ENCODE measurements around the gene FIP1L1.

Gene FIP1L1

GRCh38 chr4:53479736-53480525 is 102.5 kb downstream of the FIP1L1 start:
- no peak overlapping the region for H3K27ac ChIP-seq
- TF ChIP-seq, protein P1, sequence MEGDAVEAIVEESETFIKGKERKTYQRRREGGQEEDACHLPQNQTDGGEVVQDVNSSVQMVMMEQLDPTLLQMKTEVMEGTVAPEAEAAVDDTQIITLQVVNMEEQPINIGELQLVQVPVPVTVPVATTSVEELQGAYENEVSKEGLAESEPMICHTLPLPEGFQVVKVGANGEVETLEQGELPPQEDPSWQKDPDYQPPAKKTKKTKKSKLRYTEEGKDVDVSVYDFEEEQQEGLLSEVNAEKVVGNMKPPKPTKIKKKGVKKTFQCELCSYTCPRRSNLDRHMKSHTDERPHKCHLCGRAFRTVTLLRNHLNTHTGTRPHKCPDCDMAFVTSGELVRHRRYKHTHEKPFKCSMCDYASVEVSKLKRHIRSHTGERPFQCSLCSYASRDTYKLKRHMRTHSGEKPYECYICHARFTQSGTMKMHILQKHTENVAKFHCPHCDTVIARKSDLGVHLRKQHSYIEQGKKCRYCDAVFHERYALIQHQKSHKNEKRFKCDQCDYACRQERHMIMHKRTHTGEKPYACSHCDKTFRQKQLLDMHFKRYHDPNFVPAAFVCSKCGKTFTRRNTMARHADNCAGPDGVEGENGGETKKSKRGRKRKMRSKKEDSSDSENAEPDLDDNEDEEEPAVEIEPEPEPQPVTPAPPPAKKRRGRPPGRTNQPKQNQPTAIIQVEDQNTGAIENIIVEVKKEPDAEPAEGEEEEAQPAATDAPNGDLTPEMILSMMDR (conservative IDR thresholded peaks at IDR 0.05; ENCODE audit: low read depth, low read length): no peak
- no peaks in the 10 kb centered on the region for H3K79me2 ChIP-seq (ENCODE audit: insufficient read depth, low read depth)
- no peak overlapping the region for H2AFZ ChIP-seq (ENCODE audit: low read depth)
- no peak overlapping the region for H3K4me2 ChIP-seq
- no peaks in the 10 kb centered on the region for H4K20me1 ChIP-seq (ENCODE audit: insufficient read depth)
- no peaks in the 10 kb centered on the region for H3K4me1 ChIP-seq (ENCODE audit: low read depth, poor library complexity, severe bottlenecking)
- no peak overlapping the region for H3K9ac ChIP-seq
- no peaks in the 10 kb centered on the region for H3K36me3 ChIP-seq (ENCODE audit: insufficient read depth)
- no peak overlapping the region for H3K4me3 ChIP-seq (IDR thresholded peaks at IDR 0.05; ENCODE audit: insufficient read depth, low read depth, low read length)
- H3K27me3 ChIP-seq (ENCODE audit: insufficient read depth, low read depth): no peaks in the 10 kb centered on the region

- Histone ChIP-seq H3K4me2 (no peak overlapping the region), H3K9ac (no peak overlapping the region), H3K4me3 (IDR thresholded peaks at IDR 0.05; ENCODE audit: insufficient read depth, low read depth, low read length) (no peak overlapping the region), H3K27ac (no peak overlapping the region), H3K4me1 (ENCODE audit: low read depth, poor library complexity, severe bottlenecking) (no peaks in the 10 kb centered on the region), H3K36me3 (ENCODE audit: insufficient read depth) (no peaks in the 10 kb centered on the region), H3K27me3 (ENCODE audit: insufficient read depth, low read depth) (no peaks in the 10 kb centered on the region), H3K79me2 (ENCODE audit: insufficient read depth, low read depth) (no peaks in the 10 kb centered on the region), H4K20me1 (ENCODE audit: insufficient read depth) (no peaks in the 10 kb centered on the region), H2AFZ (ENCODE audit: low read depth) (no peak overlapping the region)
- TF ChIP-seq, protein P1 (conservative IDR thresholded peaks at IDR 0.05; ENCODE audit: low read depth, low read length): no peak
Measured at GRCh38 chr4:53480909-53481308, 103.5 kb downstream of the FIP1L1 start.

DNA sequence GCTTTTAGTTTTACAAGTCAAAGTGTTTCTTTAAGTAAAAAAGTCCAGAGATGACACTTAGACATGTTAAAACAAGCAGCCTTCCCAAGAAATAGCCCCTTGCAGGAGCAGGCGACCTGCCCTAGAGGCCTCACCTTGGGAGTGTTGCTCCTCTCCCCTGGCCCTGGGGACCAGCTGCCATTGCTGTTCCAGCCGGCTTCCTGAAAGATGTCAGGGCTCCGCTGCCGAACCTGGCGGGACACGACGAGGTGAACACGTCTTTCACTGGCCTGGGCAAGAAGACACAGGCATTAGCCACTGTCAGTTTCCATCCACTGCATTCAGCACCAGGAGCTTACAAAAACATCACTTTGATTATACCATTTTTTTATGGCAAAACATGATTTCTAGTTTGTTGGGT is 104.1 kb downstream of the FIP1L1 start:
- Histone ChIP-seq H3K27ac (no peak overlapping the region), H3K4me1 (ENCODE audit: low read depth, poor library complexity, severe bottlenecking) (no peaks in the 10 kb centered on the region), H3K36me3 (ENCODE audit: insufficient read depth) (no peaks in the 10 kb centered on the region)

GRCh38 chr4:53483250-53483649 is 105.8 kb downstream of the FIP1L1 start:
- H3K4me3 ChIP-seq (IDR thresholded peaks at IDR 0.05; ENCODE audit: insufficient read depth, low read depth, low read length): no peak overlapping the region
- no peaks in the 10 kb centered on the region for H4K20me1 ChIP-seq (ENCODE audit: insufficient read depth)
- no peak overlapping the region for H3K27ac ChIP-seq
- no peaks in the 10 kb centered on the region for H3K36me3 ChIP-seq (ENCODE audit: insufficient read depth)
- no peak overlapping the region for H2AFZ ChIP-seq (ENCODE audit: low read depth)
- H3K4me2 ChIP-seq: no peak overlapping the region
- H3K4me1 ChIP-seq (ENCODE audit: low read depth, poor library complexity, severe bottlenecking): no peaks in the 10 kb centered on the region
- no peak overlapping the region for H3K9ac ChIP-seq
- no peaks in the 10 kb centered on the region for H3K27me3 ChIP-seq (ENCODE audit: insufficient read depth, low read depth)
- H3K79me2 ChIP-seq (ENCODE audit: insufficient read depth, low read depth): no peaks in the 10 kb centered on the region
- TF ChIP-seq, protein P1 (conservative IDR thresholded peaks at IDR 0.05; ENCODE audit: low read depth, low read length): no peak

More for the DNA sequence above, 104.1 kb downstream of the FIP1L1 start:
- Histone ChIP-seq H3K9ac (no peak overlapping the region), H3K4me3 (IDR thresholded peaks at IDR 0.05; ENCODE audit: insufficient read depth, low read depth, low read length) (no peak overlapping the region), H2AFZ (ENCODE audit: low read depth) (no peak overlapping the region), H3K79me2 (ENCODE audit: insufficient read depth, low read depth) (no peaks in the 10 kb centered on the region), H4K20me1 (ENCODE audit: insufficient read depth) (no peaks in the 10 kb centered on the region), H3K27me3 (ENCODE audit: insufficient read depth, low read depth) (no peaks in the 10 kb centered on the region), H3K4me2 (no peak overlapping the region)
- TF ChIP-seq, protein P1 (conservative IDR thresholded peaks at IDR 0.05; ENCODE audit: low read depth, low read length): no peak

All from KMS-11 (cell line).